ENCODE results near the gene SLF2.
A peak's percentile ranks its signal among the peaks of the same experiment; 100 is the strongest.

Gene SLF2

GRCh38 chr10:100979791-100980272 lies 67.1 kb downstream of the SLF2 start:
- FAIRE-seq = no peak
- no peak for DNase-seq (ENCODE audit: low spot score)

- FAIRE-seq = no peak
- no peak for DNase-seq (ENCODE audit: low spot score)
These were observed 67.5 kb downstream of the SLF2 start for GRCh38 chr10:100980311-100980710.

DNA sequence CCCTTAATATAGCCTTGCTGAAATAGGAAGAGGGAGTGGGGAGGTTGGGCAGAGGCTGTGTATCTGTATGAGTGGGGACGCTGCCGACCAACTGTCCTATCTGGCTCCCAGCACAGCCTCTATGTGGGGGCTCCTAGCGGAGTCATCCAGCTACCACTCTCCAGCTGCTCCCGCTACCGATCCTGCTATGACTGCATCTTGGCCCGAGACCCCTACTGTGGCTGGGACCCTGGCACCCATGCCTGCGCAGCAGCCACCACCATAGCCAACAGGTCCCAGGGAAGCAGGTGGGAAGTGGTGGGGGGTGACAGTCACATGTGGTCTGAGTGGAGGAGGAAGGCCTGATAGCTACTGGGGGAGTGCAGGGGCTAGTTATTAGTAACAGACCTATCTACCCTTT lies 67.9 kb downstream of the SLF2 start:
- DNase-seq (ENCODE audit: low spot score) (no peak), FAIRE-seq (no peak)

GRCh38 chr10:100981178-100981772 lies 68.5 kb downstream of the SLF2 start:
- DNase-seq (ENCODE audit: low spot score) (peak; percentile 74), FAIRE-seq (no peak)

- FAIRE-seq = no peak
These were observed 70.4 kb downstream of the SLF2 start for GRCh38 chr10:100982916-100983830.

DNA sequence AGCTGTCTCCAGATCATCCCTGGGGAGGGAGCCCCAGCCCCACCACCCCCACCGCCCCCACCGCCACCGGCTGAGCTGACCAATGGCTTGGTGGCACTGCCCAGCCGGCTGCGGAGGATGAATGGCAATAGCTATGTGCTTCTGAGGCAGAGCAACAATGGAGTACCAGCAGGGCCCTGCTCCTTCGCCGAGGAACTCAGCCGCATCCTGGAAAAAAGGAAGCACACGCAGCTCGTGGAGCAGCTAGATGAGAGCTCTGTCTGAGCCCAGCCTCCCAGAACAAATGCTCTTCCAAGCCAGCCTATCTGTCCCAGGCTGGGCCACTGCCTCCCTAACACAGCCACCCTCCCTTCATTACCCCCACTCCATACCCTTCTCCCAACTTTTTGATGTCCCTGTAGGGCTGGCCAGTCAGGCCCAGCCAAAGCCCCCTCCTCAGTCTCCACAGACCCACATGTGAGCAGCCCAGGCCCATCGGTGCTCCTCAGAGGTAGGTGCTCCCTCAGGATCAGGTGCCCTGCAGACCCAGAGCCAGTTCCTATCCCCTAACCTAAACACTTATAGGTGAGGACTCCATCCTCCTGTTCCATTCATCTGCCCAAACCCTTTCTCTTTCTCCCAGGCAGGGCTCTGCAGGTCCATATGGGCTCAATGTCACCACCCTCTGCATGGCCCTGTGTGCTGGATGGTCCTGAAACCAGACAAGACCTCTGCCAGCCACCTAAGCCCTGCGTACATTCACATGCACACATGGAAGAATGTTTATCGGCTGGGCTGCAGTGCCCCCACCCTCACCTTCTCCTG lies 71.3 kb downstream of the SLF2 start:
- no peak for DNase-seq (ENCODE audit: low spot score)

More at GRCh38 chr10:100982916-100983830, 70.4 kb downstream of the SLF2 start:
- DNase-seq (ENCODE audit: low spot score) = no peak

GRCh38 chr10:100984672-100985177 lies 72.0 kb downstream of the SLF2 start:
- FAIRE-seq (no peak), DNase-seq (ENCODE audit: low spot score) (no peak)

More for the DNA sequence above, 71.3 kb downstream of the SLF2 start:
- FAIRE-seq = no peak

DNA sequence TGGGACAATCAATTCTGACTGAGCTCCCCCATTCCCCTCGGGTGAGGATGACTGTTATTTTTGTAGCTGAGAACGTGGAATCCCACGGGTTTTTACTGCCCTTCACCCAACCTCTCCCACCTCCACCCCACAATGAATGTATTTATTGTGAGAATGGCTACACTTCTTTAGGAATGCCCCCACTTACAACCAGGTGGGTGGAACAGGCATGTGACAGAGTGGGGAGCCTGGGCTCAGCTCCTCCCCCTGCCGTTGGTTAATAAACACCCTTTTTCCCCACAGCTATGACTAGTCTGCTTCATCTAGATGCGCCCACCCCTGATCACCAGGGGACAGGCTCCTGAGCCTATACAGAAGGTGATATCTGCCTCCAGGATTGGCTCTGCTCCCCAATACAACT lies 72.6 kb downstream of the SLF2 start:
- DNase-seq (ENCODE audit: low spot score) = no peak
- FAIRE-seq = no peak

- DNase-seq (ENCODE audit: low spot score) (no peak), FAIRE-seq (no peak)
These were observed 73.8 kb downstream of the SLF2 start for GRCh38 chr10:100986623-100986951.

DNA sequence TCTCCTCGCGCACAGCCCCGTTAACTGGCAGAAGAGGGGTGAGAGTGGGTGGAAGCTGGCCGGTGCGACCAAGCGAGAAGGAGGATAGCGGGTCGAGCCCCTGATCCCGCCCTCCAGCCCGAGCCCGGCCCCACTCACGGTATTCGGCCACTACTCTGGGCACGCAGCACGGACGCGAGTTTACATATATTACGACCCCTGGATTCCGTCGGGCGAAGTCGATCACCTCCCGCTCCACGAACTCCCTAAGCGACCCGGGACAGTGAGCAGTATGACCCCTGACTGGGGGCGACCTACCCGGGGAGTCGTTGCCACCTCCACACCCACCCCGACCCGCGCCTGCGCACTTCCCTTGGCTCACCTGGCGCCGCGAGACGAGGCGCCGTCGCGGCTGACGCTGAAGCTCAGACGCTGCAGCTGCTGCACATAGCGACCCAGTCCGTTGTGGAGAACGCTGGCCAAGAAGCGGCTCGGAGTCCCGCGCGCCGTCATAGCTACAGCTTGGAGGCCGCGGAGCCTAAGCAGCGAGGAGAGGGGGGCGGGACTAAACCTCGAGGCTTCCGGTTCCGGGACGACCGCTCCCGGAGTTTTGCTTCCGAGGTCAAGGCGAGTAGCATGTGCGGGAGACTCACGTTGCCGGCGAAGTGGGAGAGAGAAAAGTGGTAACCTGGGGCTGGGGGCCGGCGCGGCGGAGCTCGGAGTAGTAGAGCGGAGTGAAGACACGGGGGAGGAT lies 74.4 kb downstream of the SLF2 start, which contains the start of the genes MRPL43 and TWNK:
Gene MRPL43 (minus strand): TSS at position 546 of the 733 bp plus-strand sequence. CDS start 54 bp downstream, at position 492.
Gene TWNK (plus strand): TSS at position 592 of the 733 bp plus-strand sequence. CDS start 668 bp downstream, outside the sequence.
- peak; percentile 52 for DNase-seq (ENCODE audit: low spot score)
- no peak for FAIRE-seq

DNA sequence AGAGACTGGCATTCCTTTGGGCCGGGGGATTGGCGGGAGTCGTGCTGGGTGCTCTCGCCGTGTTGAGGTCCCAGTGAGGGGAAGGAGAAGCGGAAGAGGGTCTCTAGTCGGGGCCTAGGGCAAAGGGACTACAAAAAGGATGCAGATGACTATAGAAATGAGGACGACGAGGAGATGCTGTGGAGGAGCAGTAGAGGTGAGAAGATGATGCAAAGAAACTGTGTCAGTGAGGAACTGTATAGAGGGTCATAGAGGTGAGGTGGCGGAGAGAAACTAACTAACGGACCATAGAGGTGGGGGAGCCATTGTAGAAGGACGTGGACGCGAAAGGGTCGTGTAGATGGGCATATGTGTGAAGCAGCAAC lies 74.9 kb downstream of the SLF2 start:
- DNase-seq (ENCODE audit: low spot score) (no peak), FAIRE-seq (no peak)

DNA sequence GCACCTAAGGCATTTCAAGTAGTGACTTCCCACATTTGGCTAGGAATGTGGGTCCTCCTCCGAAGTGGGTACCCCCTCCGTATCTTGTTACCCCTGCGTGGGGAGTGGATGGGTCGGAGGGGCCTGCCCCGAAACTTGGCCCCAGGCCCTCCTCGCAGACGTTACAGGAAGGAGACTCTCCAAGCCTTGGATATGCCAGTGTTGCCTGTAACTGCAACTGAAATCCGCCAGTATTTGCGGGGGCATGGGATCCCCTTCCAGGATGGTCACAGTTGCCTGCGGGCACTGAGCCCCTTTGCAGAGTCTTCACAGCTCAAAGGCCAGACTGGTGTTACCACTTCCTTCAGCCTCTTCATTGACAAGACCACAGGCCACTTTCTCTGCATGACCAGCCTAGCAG lies 75.4 kb downstream of the SLF2 start:
- FAIRE-seq (no peak), DNase-seq (ENCODE audit: low spot score) (no peak)

- FAIRE-seq (no peak), DNase-seq (ENCODE audit: low spot score) (no peak)
These were observed 76.3 kb downstream of the SLF2 start for GRCh38 chr10:100989088-100989487.

- FAIRE-seq (no peak), DNase-seq (ENCODE audit: low spot score) (no peak)
These were observed 81.4 kb downstream of the SLF2 start for GRCh38 chr10:100993986-100994708.

GRCh38 chr10:100995181-100995580 lies 82.4 kb downstream of the SLF2 start:
- no peak for DNase-seq (ENCODE audit: low spot score)
- FAIRE-seq = no peak

DNA sequence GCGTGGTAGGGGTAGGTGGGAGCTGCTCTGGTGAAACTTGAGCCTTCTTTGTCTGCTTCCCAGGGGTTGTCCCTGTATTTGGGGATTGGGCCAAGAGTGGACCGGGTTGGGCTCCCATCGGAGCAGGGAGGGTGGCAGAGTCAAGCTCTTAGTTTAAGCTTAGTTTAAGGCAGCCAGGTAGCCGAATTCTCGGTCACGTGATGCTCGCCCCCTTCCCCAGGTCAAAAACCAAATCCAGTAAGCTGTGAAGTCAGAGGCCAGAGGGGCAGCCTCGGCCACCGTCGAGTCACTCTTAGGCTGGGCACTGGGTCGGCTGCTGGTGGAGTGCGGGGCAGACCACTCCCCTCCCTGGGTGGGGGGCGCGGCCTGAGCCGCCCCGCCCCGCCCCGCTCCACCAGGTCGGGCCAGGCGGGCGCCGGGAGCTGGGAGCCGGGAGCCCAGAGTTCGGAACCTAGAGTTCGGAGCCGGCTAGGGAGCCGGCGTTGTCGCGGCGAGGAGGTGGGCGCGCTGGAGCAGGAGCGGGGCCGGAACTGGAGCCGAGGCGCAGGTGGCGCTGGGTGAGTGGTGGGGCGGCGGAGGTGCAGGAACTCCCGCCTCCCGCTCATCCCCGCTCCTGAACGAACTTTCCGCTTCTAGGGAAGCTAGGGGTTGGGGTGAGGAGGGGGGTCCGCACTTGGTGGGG lies 84.1 kb downstream of the SLF2 start:
- no peak for FAIRE-seq
- no peak for DNase-seq (ENCODE audit: low spot score)

DNA sequence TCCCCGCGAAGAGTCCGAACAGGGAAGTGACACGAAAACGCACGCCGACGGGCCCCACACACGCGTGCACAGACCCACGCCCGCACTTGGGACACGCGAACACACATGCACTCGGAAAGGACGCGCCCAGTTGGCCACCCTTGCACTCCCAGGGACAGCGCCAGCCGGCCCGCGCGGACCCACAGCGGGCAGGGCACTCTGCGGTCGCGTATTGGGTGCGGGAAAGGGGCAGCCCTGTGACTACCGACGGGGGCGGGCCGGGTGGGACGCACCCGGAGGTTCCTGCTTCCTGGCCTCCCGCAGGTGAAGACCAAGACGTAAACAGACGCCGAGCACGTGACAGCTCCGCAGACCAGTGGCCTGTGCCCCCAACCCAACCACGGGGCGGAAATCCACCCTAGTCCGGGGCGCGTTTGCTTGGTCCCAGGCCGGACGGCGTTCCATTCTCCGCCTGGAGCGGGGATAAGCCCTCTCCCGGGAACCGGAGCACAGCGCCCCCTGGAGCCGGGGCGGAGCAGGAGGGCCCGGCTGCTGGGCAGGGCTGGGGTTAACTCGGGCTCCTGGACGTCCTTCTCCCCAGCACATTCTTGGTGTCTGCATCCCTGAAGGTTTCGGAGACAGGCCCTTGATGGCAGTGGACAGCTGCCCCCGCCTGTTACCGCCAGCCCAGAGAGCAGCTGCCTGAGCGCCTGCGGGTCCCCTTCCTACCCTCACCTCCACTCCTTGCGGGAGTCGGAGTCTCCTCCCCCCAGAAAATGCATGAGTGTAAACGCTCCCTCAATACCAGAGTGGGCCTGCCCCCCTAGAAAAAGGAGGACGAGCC lies 84.8 kb downstream of the SLF2 start:
- FAIRE-seq = no peak
- peak; percentile 63 for DNase-seq (ENCODE audit: low spot score)

GRCh38 chr10:100998183-100998990 lies 85.6 kb downstream of the SLF2 start:
- FAIRE-seq (no peak), DNase-seq (ENCODE audit: low spot score) (peak; percentile 69)
